ENCODE measurements around the gene COPA.
A peak's percentile ranks its signal among the peaks of the same experiment; 100 is the strongest.

Gene COPA

GRCh38 chr1:160362168-160362957 is 19.3 kb upstream of the COPA start:
- no peak for DNase-seq (ENCODE audit: low read depth)

- no peak for DNase-seq (ENCODE audit: low read depth)
These were observed 18.7 kb upstream of the COPA start for GRCh38 chr1:160361814-160362167.

- DNase-seq (ENCODE audit: low read depth) = no peak
These were observed 18.1 kb upstream of the COPA start for GRCh38 chr1:160361199-160361598.

GRCh38 chr1:160360227-160360695 is 17.2 kb upstream of the COPA start:
- DNase-seq (ENCODE audit: low read depth) = no peak

GRCh38 chr1:160359559-160360226 is 16.6 kb upstream of the COPA start:
- peak; percentile 39 for DNase-seq (ENCODE audit: low read depth)

- DNase-seq (ENCODE audit: low read depth) = no peak
These were observed 15.0 kb upstream of the COPA start for GRCh38 chr1:160358073-160358472.

- DNase-seq (ENCODE audit: low read depth) = no peak
These were observed 14.4 kb upstream of the COPA start for GRCh38 chr1:160357286-160358002.

- DNase-seq (ENCODE audit: low read depth) = no peak
These were observed 11.4 kb upstream of the COPA start for GRCh38 chr1:160354388-160354985.

- DNase-seq (ENCODE audit: low read depth) = peak; percentile 57
These were observed 10.2 kb upstream of the COPA start for GRCh38 chr1:160353223-160353622.

GRCh38 chr1:160352555-160352954 is 9.5 kb upstream of the COPA start:
- no peak for DNase-seq (ENCODE audit: low read depth)

GRCh38 chr1:160351629-160352028 is 8.6 kb upstream of the COPA start:
- DNase-seq (ENCODE audit: low read depth) = no peak

- DNase-seq (ENCODE audit: low read depth) = no peak
These were observed 3.9 kb upstream of the COPA start for GRCh38 chr1:160346958-160347357.

- no peak for DNase-seq (ENCODE audit: low read depth)
These were observed 3.4 kb upstream of the COPA start for GRCh38 chr1:160346463-160346862.

GRCh38 chr1:160344936-160345335 is 1.9 kb upstream of the COPA start:
- no peak for DNase-seq (ENCODE audit: low read depth)

- no peak for DNase-seq (ENCODE audit: low read depth)
These were observed 1.2 kb upstream of the COPA start for GRCh38 chr1:160344241-160344640.

- peak; percentile 19 for DNase-seq (ENCODE audit: low read depth)
These were observed 524 bp downstream of the COPA start for GRCh38 chr1:160342526-160342925.

GRCh38 chr1:160340866-160341265 is 2.2 kb downstream of the COPA start:
- DNase-seq (ENCODE audit: low read depth) = peak; percentile 16

- DNase-seq (ENCODE audit: low read depth) = no peak
These were observed 2.9 kb downstream of the COPA start for GRCh38 chr1:160340146-160340545.

GRCh38 chr1:160338580-160338979 is 4.5 kb downstream of the COPA start:
- DNase-seq (ENCODE audit: low read depth) = no peak

- DNase-seq (ENCODE audit: low read depth) = no peak
These were observed 10.5 kb downstream of the COPA start for GRCh38 chr1:160332516-160332915.

- no peak for DNase-seq (ENCODE audit: low read depth)
These were observed 12.9 kb downstream of the COPA start for GRCh38 chr1:160330119-160330518.

GRCh38 chr1:160328184-160328583 is 14.9 kb downstream of the COPA start:
- no peak for DNase-seq (ENCODE audit: low read depth)

GRCh38 chr1:160326418-160326817 is 16.6 kb downstream of the COPA start:
- DNase-seq (ENCODE audit: low read depth) = no peak

Measured in iris pigment epithelial cell (primary cell).